GM13977 (cell line): ENCODE results near the gene LRMDA.

ENCODE experiments used
- DNase-seq: peaks from one replicate; pipeline ENCODE4 v3.0.0; 2012; ENCODE audit warnings: low spot score
- CTCF ChIP-seq: IDR thresholded peaks from 2 replicates; pipeline ENCODE4 v1.5.1; 2012; ENCODE audit warnings: mild to moderate bottlenecking, control low read depth; ENCODE audit not compliant: insufficient read depth; ENCODE audit errors: extremely low read depth, missing control alignments
- in situ Hi-C: fragments of 300-500 bp; cut with MboI; formaldehyde crosslinking; loops from one replicate; pipeline ENCODE4 v1.12.0; 2022; ENCODE audit warnings: low sequenced_read_pairs, low pct_unique_long_range_greater_than_20kb, mixed read lengths, inconsistent platforms; ENCODE audit not compliant: unreplicated experiment

The LRMDA gene

GRCh38 chr10:76563286-76563685, 1131.9 kb downstream of the LRMDA start:
- TF ChIP-seq CTCF = no peak
- DNase-seq = no peak
- in situ Hi-C loops = no loop called here

GRCh38 chr10:76572021-76572420, 1140.6 kb downstream of the LRMDA start:
- DNase-seq = no peak
- in situ Hi-C loops = no loop called here

GRCh38 chr10:76576276-76576962, 1145.0 kb downstream of the LRMDA start:
- no peak for DNase-seq
- in situ Hi-C loops = no loop called here
- no peak for TF ChIP-seq CTCF

More at GRCh38 chr10:76572021-76572420, 1140.6 kb downstream of the LRMDA start:
- TF ChIP-seq CTCF = no peak

- in situ Hi-C loops = no loop called here
- TF ChIP-seq CTCF = no peak
- DNase-seq = no peak
Measured at GRCh38 chr10:76577455-76577854, 1146.0 kb downstream of the LRMDA start.

- in situ Hi-C loops = no loop called here
- no peak for DNase-seq
- TF ChIP-seq CTCF = no peak
Measured at GRCh38 chr10:76581506-76582256, 1150.3 kb downstream of the LRMDA start.

- no peak for TF ChIP-seq CTCF
- no peak for DNase-seq
- in situ Hi-C loops = no loop called here
Measured at GRCh38 chr10:76582531-76582930, 1151.1 kb downstream of the LRMDA start.
